Activated CD4-positive, CD25-positive, alpha-beta regulatory T cell (primary cell): ENCODE results near the gene PANK2.
"Not testable (repeated sequence)": the region's sequence is repeated elsewhere in the genome, so short reads cannot be mapped to it uniquely, and the experiment has no call there.

Experiments used
- DNase-seq, 4 experiments: peaks; one replicate each; lab custom pipeline; 2025; lab: John Stamatoyannopoulos, UW

Gene PANK2

DNA sequence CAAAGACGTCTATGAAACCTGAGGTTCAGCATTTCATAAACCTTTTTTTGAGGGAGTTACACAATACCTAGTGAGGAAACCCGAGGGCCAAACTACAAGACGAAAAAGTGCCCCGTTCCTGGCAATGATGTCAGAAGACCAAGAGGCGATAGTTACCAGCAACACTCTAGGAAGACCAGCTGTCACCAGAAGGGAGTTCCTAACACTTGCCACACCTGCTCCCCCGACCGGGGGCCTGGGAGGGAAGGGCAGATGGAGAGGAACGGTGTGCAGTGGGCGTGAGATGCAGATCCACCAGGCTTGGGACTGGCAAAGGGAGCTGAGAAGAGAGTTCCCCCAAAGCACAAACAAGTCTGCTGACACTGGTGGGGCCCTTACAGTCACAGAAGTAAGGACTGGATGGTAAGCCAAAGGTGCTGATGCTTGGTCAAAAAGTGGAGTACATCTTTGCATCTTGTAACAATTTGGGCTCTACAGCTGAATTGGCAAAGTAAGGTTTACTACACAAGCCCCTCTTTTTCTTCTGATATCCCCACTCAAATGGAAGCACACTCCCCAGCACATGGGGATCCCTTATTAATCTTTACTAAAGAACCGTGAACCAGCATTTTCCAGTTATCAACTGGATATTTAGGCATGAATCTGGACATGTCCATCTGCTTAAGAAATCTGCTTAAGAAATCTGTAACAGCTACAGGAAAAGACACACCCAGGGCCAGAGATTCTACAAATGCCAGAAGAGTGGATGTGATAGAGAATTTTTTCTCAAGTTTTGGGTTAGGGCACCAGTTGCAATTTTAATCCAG lies 38.5 kb downstream of the PANK2 start:
- DNase-seq: no peak

DNA sequence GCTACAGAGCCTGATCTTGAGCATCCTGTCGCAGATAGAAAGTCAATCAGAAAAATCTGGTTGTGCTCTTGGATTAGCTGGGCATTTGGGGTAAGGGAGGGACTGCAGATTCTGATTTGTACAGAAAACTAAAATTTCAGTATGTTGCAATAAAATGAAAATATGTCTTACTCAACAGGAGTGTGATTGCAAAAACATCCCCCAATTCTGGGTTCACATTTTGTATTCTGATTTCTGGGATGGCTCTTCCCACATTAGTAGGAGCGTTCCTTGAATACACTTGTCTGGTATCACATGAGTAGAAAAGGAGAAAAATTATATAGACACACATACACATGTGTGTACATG lies 40.5 kb downstream of the PANK2 start:
- no peak for DNase-seq

DNA sequence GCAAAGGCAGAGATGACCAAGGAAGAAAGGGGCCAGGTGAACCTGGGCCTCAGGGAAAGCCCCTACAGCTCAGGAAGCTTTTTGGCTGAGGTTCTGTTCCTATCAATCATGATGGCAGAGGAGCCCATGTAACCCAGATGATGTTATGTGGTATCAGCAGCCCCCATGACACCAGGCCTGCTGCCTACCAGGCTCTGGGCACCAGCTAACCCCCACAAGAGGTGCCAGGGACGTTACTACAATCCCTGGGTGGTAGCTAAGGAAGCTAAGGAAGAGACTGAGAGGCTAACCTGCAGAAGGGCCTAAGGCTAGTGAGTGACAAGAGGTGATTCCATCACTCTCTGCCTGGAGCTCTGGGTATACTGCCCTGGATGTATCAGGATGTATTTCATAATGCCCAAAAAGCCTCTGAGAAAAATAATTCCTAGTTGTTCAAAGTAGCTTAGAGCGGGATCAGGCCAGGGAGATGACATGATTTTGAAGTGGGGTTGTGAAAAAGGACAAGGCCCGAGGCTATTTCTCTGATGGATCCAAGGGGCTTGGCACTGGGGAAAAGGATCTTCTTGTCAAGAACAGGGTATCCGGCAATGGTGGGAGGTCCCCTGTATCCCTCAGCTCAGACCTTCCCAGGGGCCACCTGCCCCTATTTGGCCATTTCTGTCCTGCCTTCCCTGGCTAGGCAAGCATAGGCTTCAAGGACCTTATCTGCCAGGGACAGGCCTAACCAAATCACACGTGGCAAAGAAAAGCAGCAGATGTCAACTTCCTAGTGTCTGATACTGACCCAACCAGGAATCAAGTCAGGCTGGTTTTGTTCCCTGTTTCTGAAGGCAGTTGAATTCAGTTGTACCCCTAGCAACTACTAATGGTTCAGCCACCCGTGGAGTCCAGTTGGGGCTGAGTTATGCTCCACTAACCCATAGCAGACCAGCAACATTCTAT lies 41.3 kb downstream of the PANK2 start:
- DNase-seq: no peak

DNA sequence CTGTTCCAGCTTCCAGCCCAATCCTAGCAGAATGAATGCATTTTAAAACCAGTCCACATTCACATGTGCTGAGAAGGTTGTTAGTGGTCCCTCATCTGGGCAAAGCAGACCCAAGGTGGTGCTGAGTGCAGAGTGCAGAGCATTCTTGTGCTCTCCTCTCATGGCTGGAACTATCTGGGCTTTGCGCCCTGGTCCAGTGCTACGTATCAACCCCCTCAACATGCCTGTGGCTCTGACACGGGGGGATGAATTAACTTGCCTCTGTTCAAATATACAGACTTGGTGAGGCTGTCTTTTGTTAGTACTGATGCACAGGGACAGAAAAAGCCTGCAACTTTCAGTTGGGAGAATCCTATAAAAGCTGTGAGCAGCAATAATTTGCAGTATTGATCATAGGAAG lies 42.5 kb downstream of the PANK2 start:
- DNase-seq: no peak

- DNase-seq: no peak
Measured at GRCh38 chr20:3932277-3932676, 43.1 kb downstream of the PANK2 start.

- no peak for DNase-seq
Measured at GRCh38 chr20:3932681-3933080, 43.5 kb downstream of the PANK2 start.

- DNase-seq: no peak
Measured at GRCh38 chr20:3933218-3933617, 44.0 kb downstream of the PANK2 start.

DNA sequence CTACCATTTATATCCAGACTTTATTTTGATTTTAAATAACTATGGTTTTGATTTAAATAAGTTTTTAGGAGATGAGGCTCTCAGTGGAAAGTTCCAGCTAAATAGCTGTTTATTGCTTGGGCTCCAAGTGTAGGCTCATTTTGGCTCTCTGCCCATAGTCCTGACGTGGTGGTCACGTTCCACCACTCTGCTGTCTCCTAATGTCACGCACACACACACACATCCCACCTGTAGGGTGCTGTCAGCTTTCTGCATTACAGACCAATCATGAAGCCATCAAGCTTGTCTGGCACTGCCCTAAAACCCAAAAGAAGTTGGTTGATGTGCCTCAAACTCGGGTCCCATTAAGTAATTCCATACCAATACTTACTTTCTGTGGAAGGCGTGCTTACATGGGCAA lies 45.4 kb downstream of the PANK2 start:
- DNase-seq: no peak

DNA sequence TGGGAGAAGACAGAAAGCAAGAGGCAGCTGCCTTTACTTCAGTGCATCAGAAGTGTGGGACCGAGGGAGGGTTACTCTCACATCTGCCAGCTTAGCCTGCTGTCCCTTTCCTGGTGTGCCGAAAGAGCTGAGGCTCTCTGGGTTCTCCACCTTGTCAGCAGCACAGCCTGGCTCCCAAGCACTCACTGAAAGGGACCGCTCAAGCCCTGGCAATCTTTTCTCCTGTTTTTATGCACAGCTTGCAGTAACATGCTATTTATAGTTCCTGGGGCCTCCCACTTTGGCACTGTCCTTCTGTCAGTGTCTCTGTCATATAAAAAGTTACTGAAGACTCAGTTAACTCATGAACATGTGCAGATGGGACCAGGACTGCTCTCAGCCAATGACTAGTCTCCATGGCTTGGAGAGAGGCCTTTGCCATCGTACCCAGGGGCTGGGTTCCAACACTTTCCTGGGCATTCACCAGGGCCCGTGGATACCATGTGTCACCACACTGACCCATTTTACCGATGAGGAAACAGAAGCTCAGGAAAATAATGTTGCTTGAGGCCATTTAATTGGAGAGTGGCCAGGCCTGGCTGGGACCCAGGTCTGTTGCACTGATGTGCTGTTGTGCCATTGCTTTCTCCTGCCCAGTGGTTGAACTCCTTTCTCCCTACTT lies 46.2 kb downstream of the PANK2 start:
- no peak for DNase-seq

DNA sequence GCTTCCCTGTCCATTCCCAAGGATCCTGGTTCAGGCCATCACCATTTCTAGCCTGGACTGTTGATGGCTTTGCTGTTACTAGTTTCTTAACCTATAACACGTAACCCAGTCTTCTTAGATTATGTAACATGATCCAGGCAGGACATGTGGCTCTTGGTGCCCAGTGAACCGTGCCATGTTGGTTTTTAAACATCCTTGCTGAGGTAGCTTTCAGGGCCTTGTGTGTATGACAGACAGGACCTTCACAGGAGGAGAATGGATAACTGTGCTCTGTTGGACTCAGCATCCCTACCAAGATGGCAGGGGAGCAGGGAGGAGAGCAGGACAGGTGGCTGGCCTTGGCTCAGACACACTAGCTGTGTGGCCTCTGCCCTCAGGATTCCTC lies 46.8 kb downstream of the PANK2 start:
- DNase-seq: no peak

DNA sequence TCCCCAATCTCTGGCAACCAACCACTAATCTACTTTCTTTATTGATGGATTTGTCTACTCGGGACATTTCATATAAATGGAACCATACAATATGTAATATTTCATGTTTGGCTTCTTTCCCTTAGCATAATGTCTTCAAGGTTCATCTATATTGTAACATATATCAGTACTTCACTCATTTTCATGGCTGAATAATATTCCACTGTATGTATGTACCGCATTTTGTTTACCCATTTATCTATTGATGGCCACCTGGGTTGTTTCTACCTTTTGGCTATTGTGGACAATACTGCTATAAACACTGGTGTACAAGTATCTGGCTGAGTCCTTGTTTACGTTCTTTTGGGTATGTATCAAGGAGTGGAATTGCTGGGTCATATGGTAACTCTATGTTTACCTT lies 48.4 kb downstream of the PANK2 start:
- no peak for DNase-seq

DNA sequence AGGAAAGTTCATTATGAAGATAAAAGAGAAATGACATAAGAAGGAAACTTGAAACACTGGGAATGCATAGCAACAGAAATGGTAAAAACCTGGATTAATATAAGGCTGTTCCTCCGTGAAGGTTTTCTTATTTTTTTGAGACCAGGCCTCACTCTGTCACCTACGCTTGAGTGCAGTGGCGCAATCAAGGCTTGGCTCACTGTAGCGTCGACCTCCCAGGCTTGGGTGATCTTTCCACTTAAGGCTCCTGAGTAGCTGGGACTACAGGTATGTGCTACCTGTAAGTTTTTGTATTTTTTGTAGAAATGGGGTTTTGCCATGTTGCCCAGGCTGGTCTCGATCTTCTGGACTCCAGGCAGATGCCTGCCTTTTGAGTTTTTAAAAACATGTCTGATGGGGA lies 51.7 kb downstream of the PANK2 start:
- no peak for DNase-seq

DNA sequence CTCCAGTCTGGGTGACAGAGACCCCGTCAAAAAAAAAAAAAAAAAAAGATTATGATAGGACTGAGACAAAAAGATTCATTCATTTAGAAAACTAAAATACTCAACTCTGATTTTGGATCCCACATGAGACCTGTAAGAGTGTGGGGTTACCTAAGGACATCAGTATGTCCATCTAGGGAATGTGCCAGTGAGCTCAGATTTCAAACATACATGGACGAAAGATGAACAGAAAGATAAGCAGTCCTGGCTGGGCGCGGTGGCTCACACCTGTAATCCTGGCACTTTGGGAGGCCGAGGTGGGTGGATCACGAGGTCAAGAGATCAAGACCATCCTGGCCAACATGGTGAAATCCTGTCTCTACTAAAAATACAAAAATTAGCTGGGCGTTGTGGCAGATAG lies 57.5 kb downstream of the PANK2 start:
- not testable (repeated sequence) for DNase-seq

DNA sequence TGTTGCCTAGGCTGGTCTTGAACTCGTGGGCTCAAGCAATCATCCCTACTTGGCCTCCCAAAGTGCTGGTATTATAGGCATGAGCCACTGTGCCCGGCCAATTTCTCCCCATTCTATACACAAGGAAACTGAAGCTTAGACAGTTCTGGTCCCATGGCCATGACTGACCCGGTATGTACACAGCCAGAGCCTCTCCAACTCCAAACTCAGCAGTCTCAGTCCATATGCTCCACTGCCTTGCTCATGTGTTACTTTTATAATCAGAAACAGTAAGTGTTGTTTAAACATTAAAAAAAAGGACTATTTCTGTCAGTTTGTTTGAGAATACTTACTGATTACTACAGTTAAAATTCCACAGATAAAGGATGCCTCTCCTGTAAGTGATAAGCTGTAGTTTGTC lies 75.5 kb downstream of the PANK2 start:
- DNase-seq: no peak

- DNase-seq: no peak
Measured at GRCh38 chr20:3966571-3966970, 77.4 kb downstream of the PANK2 start.

DNA sequence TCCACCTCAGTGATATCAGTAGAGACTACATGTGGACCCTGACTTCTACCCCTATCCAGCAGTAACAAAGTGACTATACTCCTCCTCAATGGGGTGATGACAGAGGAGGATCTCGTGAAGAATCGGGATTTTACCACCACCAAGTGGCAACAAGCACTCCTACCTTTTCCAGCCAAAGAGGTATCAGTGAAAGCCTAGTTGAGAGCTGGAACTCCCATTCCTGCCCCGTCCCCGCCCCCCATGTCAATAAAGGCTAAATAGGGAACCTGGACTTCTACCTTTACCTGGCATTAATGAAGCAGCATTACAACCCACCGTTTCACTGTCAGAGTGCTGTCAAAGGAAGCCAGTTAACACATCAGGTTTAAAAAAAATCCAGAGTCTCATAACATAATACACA lies 80.8 kb downstream of the PANK2 start:
- no peak for DNase-seq

GRCh38 chr20:3971145-3971544 lies 82.0 kb downstream of the PANK2 start:
- no peak for DNase-seq

GRCh38 chr20:3972161-3972560 lies 83.0 kb downstream of the PANK2 start:
- no peak for DNase-seq

DNA sequence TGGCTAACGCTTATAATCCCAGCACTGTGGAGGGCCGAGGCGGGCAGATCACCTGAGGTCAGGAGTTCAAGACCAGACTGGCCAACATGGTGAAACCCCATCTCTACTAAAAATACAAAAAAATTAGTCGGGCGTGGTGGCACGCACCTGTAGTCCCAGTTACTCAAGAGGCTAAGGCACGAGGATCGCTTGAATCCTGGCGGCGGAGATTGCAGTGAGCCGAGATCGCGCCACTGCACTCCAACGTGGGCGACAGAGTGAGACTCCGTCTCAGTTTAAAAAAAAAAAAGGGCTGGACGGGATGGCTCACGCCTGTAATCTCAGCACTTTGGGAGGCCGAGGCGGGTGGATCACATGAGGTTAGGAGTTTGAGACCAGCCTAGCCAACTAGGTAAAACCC lies 83.4 kb downstream of the PANK2 start:
- not testable (repeated sequence) for DNase-seq

DNA sequence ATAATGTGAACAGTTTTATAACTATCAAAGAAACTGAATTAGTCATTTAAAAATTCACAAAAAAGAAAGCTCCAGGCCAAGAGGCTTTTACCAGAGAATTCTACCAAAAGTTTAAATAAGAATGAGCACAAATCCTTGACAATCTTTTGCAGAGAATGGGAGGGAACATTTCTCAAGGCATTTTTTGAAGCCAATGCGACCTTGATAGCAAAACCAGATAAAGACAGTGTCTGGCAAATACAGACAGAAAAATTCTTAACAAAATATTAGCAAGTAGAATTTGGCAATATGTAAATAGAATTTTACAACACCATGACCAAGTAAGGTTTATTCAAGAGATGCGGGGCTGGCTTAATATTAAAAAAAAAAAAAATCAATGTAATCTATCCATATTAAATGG lies 84.5 kb downstream of the PANK2 start:
- no peak for DNase-seq

- DNase-seq: no peak
Measured at GRCh38 chr20:3976511-3976910, 87.3 kb downstream of the PANK2 start.
